MM.1S (cell line): ENCODE data around the gene ENTREP1.

ENCODE experiments used
- CTCF ChIP-seq: fragments of 300-600 bp; sonication (generic); IDR thresholded peaks from 2 replicates; pipeline ENCODE4 v1.5.1; 2016; ENCODE audit warnings: antibody characterized with exemption, low read length, mixed read lengths
- EZH2phosphoT487 ChIP-seq: fragments of 300-600 bp; sonication (generic); IDR thresholded peaks from 2 replicates; pipeline ENCODE4 v1.6.1; 2018; ENCODE audit warnings: antibody characterized with exemption, low read length

- no peak for TF ChIP-seq CTCF
- TF ChIP-seq EZH2phosphoT487 = no peak
These were observed 17.8 kb downstream of the ENTREP1 start for GRCh38 chr9:69342769-69343168.
